GM12872 (cell line): ENCODE measurements around the gene SCGB2A2.
A peak's percentile ranks its signal among the peaks of the same experiment; 100 is the strongest.

Experiments
- CTCF ChIP-seq: IDR thresholded peaks from 3 replicates; pipeline ENCODE4 v1.5.1; 2011; ENCODE audit warnings: low read depth, mild to moderate bottlenecking, low read length, moderate library complexity; ENCODE audit not compliant: insufficient read depth

SCGB2A2 gene

GRCh38 chr11:62269654-62270278 lies at the start of gene SCGB2A2:
Gene SCGB2A2 (plus strand): TSS chr11:62270158. CDS start chr11:62270217, 59 bp downstream.
- 0 out of 3 replicates have a peak, but pooled peaks have one; percentile 21 for TF ChIP-seq CTCF

GRCh38 chr11:62221498-62221897 lies 48.5 kb upstream of the SCGB2A2 start:
- no peak for TF ChIP-seq CTCF

GRCh38 chr11:62223095-62223494 lies 46.9 kb upstream of the SCGB2A2 start:
- no peak for TF ChIP-seq CTCF

GRCh38 chr11:62233730-62234129 lies 36.2 kb upstream of the SCGB2A2 start:
- no peak for TF ChIP-seq CTCF

- no peak for TF ChIP-seq CTCF
Measured at GRCh38 chr11:62236187-62236586, 33.8 kb upstream of the SCGB2A2 start.

GRCh38 chr11:62237499-62237898 lies 32.5 kb upstream of the SCGB2A2 start:
- TF ChIP-seq CTCF = no peak

- TF ChIP-seq CTCF = no peak
Measured at GRCh38 chr11:62238151-62238550, 31.8 kb upstream of the SCGB2A2 start.
